Measurements from ENCODE around the gene GRIN3A.
A peak's percentile ranks its signal among the peaks of the same experiment; 100 is the strongest.

DNA sequence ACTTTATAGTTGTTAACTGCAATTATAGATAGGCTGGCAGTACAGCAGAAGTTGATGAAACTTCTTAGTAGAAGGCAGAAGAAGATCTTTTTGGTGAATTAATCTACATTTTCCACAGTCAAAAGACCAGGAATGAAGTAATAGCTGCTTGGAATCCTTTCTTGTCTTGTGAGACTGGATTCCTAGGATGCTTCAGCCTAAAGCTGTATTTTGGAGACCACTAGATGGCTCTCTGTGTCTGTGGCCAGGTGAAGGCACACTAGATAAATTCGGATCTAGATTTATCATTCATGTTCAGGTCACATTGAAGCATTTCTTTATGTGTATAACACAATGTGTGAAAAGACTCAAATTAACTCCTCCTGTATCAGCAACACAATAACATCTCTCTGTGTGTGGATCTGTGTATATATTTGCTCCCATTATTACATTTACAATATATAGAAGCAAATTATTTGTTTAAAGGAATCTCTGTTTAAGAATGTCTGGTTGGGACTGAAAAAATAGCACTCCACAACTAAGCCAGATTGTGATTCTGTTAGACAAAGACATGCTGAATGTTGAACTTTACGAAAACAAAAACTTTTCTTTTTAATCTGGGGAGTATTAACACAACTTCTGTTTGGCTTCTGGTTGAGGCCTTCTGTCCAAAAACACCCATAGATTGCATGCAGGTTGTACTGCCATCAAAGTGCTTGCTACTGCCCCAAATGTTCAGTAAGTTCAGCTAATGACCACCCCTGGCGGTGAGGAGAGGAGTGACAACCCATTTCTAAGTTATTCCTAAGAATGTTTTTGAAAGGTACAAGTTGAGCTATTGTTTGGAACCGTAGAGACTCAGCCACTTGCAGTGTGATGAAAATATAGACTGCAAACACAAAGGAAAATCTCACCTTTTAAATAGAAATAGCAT lies 10.6 kb downstream of the GRIN3A start:
- TF ChIP-seq, protein P1, sequence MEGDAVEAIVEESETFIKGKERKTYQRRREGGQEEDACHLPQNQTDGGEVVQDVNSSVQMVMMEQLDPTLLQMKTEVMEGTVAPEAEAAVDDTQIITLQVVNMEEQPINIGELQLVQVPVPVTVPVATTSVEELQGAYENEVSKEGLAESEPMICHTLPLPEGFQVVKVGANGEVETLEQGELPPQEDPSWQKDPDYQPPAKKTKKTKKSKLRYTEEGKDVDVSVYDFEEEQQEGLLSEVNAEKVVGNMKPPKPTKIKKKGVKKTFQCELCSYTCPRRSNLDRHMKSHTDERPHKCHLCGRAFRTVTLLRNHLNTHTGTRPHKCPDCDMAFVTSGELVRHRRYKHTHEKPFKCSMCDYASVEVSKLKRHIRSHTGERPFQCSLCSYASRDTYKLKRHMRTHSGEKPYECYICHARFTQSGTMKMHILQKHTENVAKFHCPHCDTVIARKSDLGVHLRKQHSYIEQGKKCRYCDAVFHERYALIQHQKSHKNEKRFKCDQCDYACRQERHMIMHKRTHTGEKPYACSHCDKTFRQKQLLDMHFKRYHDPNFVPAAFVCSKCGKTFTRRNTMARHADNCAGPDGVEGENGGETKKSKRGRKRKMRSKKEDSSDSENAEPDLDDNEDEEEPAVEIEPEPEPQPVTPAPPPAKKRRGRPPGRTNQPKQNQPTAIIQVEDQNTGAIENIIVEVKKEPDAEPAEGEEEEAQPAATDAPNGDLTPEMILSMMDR (IDR thresholded peaks at IDR 0.05; ENCODE audit: low read length) = peak; percentile 52
- TF ChIP-seq EZH2 (IDR thresholded peaks at IDR 0.05; ENCODE audit: borderline replicate concordance, low read length) = no peak
